ENCODE data around the gene FAM13A. TPM values are rescaled to one million over a fixed set of nuclear protein-coding genes. Genes with fewer than 3 reads are reported as not detected.

Gene FAM13A
- polyA plus RNA-seq, 1 experiment, result 9.5 TPM

- TF ChIP-seq, protein P1, sequence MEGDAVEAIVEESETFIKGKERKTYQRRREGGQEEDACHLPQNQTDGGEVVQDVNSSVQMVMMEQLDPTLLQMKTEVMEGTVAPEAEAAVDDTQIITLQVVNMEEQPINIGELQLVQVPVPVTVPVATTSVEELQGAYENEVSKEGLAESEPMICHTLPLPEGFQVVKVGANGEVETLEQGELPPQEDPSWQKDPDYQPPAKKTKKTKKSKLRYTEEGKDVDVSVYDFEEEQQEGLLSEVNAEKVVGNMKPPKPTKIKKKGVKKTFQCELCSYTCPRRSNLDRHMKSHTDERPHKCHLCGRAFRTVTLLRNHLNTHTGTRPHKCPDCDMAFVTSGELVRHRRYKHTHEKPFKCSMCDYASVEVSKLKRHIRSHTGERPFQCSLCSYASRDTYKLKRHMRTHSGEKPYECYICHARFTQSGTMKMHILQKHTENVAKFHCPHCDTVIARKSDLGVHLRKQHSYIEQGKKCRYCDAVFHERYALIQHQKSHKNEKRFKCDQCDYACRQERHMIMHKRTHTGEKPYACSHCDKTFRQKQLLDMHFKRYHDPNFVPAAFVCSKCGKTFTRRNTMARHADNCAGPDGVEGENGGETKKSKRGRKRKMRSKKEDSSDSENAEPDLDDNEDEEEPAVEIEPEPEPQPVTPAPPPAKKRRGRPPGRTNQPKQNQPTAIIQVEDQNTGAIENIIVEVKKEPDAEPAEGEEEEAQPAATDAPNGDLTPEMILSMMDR (IDR thresholded peaks at IDR 0.05; ENCODE audit: insufficient read depth, low read depth, low read length), result no peak
- no peaks in the 10 kb centered on the region for H3K27me3 ChIP-seq (ENCODE audit: control insufficient read depth, insufficient read depth, low read length)
- CTCF ChIA-PET, result no interaction called here
- no peak for DNase-seq (ENCODE audit: low read depth)
- POLR2A ChIA-PET, result no interaction called here
- no peak overlapping the region for H3K4me3 ChIP-seq (ENCODE audit: low read depth, low read length)
- no peaks in the 10 kb centered on the region for H3K36me3 ChIP-seq (ENCODE audit: control insufficient read depth, insufficient read depth, low read length)
Measured at GRCh38 chr4:88967883-88968331, 89.1 kb downstream of the FAM13A start.

- TF ChIP-seq, protein P1 (IDR thresholded peaks at IDR 0.05; ENCODE audit: insufficient read depth, low read depth, low read length), result no peak
- Histone ChIP-seq H3K4me3 (ENCODE audit: low read depth, low read length) (no peak overlapping the region), H3K36me3 (ENCODE audit: control insufficient read depth, insufficient read depth, low read length) (no peaks in the 10 kb centered on the region), H3K27me3 (ENCODE audit: control insufficient read depth, insufficient read depth, low read length) (no peaks in the 10 kb centered on the region)
- POLR2A ChIA-PET, result no interaction called here
- CTCF ChIA-PET, result no interaction called here
- no peak for DNase-seq (ENCODE audit: low read depth)
Measured at GRCh38 chr4:88965053-88965452, 91.9 kb downstream of the FAM13A start.

- Histone ChIP-seq H3K27me3 (ENCODE audit: control insufficient read depth, insufficient read depth, low read length) (no peaks in the 10 kb centered on the region), H3K36me3 (ENCODE audit: control insufficient read depth, insufficient read depth, low read length) (no peaks in the 10 kb centered on the region), H3K4me3 (ENCODE audit: low read depth, low read length) (no peak overlapping the region)
- POLR2A ChIA-PET, result no interaction called here
- peak; percentile 4 for DNase-seq (ENCODE audit: low read depth)
- CTCF ChIA-PET, result interaction anchor here (1.4 kb wide), 1 partner anchor 10 kb away, joined by 3 read pairs; no protein-coding TSS in a partner anchor
- TF ChIP-seq, protein P1 (IDR thresholded peaks at IDR 0.05; ENCODE audit: insufficient read depth, low read depth, low read length), result no peak
Measured at GRCh38 chr4:88964450-88964849, 92.5 kb downstream of the FAM13A start.

GRCh38 chr4:88963817-88964216 lies 93.2 kb downstream of the FAM13A start:
- TF ChIP-seq, protein P1 (IDR thresholded peaks at IDR 0.05; ENCODE audit: insufficient read depth, low read depth, low read length), result no peak
- no peak for DNase-seq (ENCODE audit: low read depth)
- ChIA-PET CTCF (interaction anchor here (0.6 to 1.4 kb wide), 2 partner anchors 9 to 1610 kb away, joined by 3 read pairs; no protein-coding TSS in a partner anchor), POLR2A (no interaction called here)
- H3K4me3 ChIP-seq (ENCODE audit: low read depth, low read length), result no peak overlapping the region
- H3K27me3 ChIP-seq (ENCODE audit: control insufficient read depth, insufficient read depth, low read length), result no peaks in the 10 kb centered on the region
- H3K36me3 ChIP-seq (ENCODE audit: control insufficient read depth, insufficient read depth, low read length), result no peaks in the 10 kb centered on the region

- H3K4me3 ChIP-seq (ENCODE audit: low read depth, low read length), result no peak overlapping the region
- ChIA-PET CTCF (no interaction called here), POLR2A (no interaction called here)
- no peak for DNase-seq (ENCODE audit: low read depth)
- H3K27me3 ChIP-seq (ENCODE audit: control insufficient read depth, insufficient read depth, low read length), result no peaks in the 10 kb centered on the region
- H3K36me3 ChIP-seq (ENCODE audit: control insufficient read depth, insufficient read depth, low read length), result no peaks in the 10 kb centered on the region
- TF ChIP-seq, protein P1 (IDR thresholded peaks at IDR 0.05; ENCODE audit: insufficient read depth, low read depth, low read length), result no peak
Measured at GRCh38 chr4:88962396-88962795, 94.6 kb downstream of the FAM13A start.

Measured in BJ (cell line).